IgD-negative memory B cell (primary cell): ENCODE data around the gene TSHR. TPM values are rescaled to one million over a fixed set of nuclear protein-coding genes. Genes with fewer than 3 reads are reported as not detected.

Experiments
- H3K27ac Mint-ChIP-seq, 3 donors: one replicate each; pipeline ENCODE4 v1.8.0; 2020 to 2022; ENCODE audit warnings: mild to moderate bottlenecking in 3 of 3, mixed read lengths in 3 of 3, moderate library complexity in 1 of 3
- H3K27me3 Mint-ChIP-seq: one replicate; pipeline ENCODE4 v1.8.0; 2021; ENCODE audit warnings: mixed read lengths
- H3K36me3 Mint-ChIP-seq: one replicate; pipeline ENCODE4 v1.8.0; 2020; ENCODE audit warnings: mild to moderate bottlenecking, mixed read lengths
- H3K4me1 Mint-ChIP-seq, 3 donors: one replicate each; pipeline ENCODE4 v1.8.0; 2020 to 2022; ENCODE audit warnings: mixed read lengths in 3 of 3, mild to moderate bottlenecking in 1 of 3
- H3K4me3 Mint-ChIP-seq, 4 donors: one replicate each; pipeline ENCODE4 v1.8.0; 2020 to 2022; ENCODE audit warnings: mild to moderate bottlenecking in 4 of 4, mixed read lengths in 4 of 4, moderate library complexity in 3 of 4
- H3K9me3 Mint-ChIP-seq, 3 donors: one replicate each; pipeline ENCODE4 v1.8.0; 2020 to 2021; ENCODE audit warnings: mixed read lengths in 3 of 3, mild to moderate bottlenecking in 1 of 3
- polyA plus RNA-seq: library from polyadenylated mRNA; unstranded; fragments of 300-500 nt; fragmentation: Illumina TruSeq; gene quantifications from one replicate; pipeline ENCODE4 v1.2.3, GENCODE V29; 2021

Gene TSHR
- polyA plus RNA-seq, 1 donor from 2014 or later: not detected

- Mint-ChIP-seq H3K27me3 (no peaks in the 10 kb centered on the region), H3K4me1 (peaks cover 32 to 44% (median 34%) of the 10 kb centered on the region in 3 donors), H3K9me3 (no peaks in the 10 kb centered on the region), H3K36me3 (no peaks in the 10 kb centered on the region), H3K27ac (peak overlapping the region; percentile 75 to 93 (median 89)), H3K4me3 (peak overlapping the region; percentile 88 to 98 (median 96))
Measured at GRCh38 chr14:81169711-81170103, 214.3 kb downstream of the TSHR start.

DNA sequence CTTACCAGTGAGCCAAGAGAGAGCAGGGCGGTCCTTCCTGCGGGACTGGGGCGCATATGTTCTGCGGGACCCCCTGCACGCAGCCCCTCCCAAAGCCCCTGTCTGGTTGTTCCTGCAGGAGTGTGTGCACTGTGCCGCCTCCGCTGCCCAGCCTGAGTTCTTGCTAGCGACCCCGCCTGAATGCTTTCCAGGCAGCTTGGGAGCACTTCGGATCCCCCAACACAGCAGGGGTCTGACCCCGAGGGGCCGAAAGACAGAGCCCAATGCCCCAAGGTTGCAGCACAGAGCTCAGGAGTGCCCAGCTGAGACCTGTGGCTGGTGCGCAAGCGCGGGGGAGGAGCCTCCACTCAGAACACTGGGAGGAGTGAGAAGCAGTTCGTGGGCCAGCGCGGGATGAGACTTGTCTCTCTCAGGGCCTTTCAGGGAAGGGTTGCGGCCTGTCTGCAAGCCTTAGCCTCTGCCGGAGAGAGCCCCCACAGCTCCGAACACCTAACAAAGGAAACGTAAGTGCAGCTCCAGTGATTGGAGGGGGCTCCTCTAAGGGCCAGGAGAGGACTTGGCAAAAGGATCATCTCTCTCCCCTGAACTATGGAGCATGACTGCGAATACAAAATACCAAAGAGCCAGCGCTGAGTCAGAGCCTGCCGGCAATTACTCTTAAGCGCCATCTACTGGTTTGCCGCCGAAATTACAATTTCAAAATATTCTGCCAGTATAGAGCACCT lies 214.8 kb downstream of the TSHR start:
- no peaks in the 10 kb centered on the region for H3K9me3 Mint-ChIP-seq
- no peaks in the 10 kb centered on the region for H3K36me3 Mint-ChIP-seq
- H3K4me1 Mint-ChIP-seq: peaks cover 36 to 49% (median 39%) of the 10 kb centered on the region in 3 donors
- H3K27ac Mint-ChIP-seq: peak overlapping the region; percentile 75 to 93 (median 89)
- no peaks in the 10 kb centered on the region for H3K27me3 Mint-ChIP-seq
- H3K4me3 Mint-ChIP-seq: peak overlapping the region; percentile 88 to 98 (median 96)

- Mint-ChIP-seq H3K4me1 (peaks cover 36 to 49% (median 39%) of the 10 kb centered on the region in 3 donors), H3K36me3 (no peaks in the 10 kb centered on the region), H3K27ac (peak overlapping the region; percentile 65 to 89 (median 75))
Measured at GRCh38 chr14:81170829-81171195, 215.4 kb downstream of the TSHR start.

GRCh38 chr14:81172353-81172752 lies 216.9 kb downstream of the TSHR start:
- H3K27ac Mint-ChIP-seq: no peak overlapping the region
- H3K9me3 Mint-ChIP-seq: no peaks in the 10 kb centered on the region
- H3K36me3 Mint-ChIP-seq: no peaks in the 10 kb centered on the region
- peaks cover 47 to 59% (median 48%) of the 10 kb centered on the region in 3 donors for H3K4me1 Mint-ChIP-seq
- H3K27me3 Mint-ChIP-seq: no peaks in the 10 kb centered on the region
- peak overlapping the region in 3 of 4 donors; percentile 15 to 49 (median 49) for H3K4me3 Mint-ChIP-seq

More at GRCh38 chr14:81170829-81171195, 215.4 kb downstream of the TSHR start:
- no peaks in the 10 kb centered on the region for H3K9me3 Mint-ChIP-seq
- H3K27me3 Mint-ChIP-seq: no peaks in the 10 kb centered on the region
- peak overlapping the region in 3 of 4 donors; percentile 94 to 98 (median 97) for H3K4me3 Mint-ChIP-seq

DNA sequence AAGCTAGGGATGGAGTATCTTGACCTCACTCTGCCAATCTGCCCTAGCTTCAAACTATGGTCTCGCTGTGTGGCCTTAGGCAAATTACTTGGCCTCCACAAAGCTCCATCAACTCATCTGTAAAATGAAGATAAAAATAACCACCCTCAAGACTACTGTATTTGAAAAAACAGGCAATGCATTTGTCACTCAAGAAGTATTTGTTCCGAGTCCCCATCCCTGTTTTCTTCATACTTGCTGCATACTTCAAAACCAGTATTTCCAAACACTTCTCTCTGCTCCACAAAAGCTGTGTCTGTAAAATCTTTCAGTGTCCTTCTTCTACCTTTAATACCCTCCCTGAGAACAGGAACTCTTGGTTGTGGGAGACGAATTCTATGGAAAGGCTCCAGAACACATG lies 217.5 kb downstream of the TSHR start:
- Mint-ChIP-seq H3K4me3 (peak overlapping the region in 2 of 4 donors; percentile 15 to 49), H3K4me1 (peaks cover 49 to 65% (median 51%) of the 10 kb centered on the region in 3 donors), H3K9me3 (no peaks in the 10 kb centered on the region), H3K36me3 (no peaks in the 10 kb centered on the region), H3K27me3 (no peaks in the 10 kb centered on the region), H3K27ac (peak overlapping the region in 1 of 3 donors; percentile 47)

GRCh38 chr14:81176241-81176640 lies 220.8 kb downstream of the TSHR start:
- Mint-ChIP-seq H3K9me3 (no peaks in the 10 kb centered on the region), H3K27me3 (no peaks in the 10 kb centered on the region), H3K4me1 (peaks cover 47 to 71% (median 52%) of the 10 kb centered on the region in 3 donors), H3K27ac (peak overlapping the region; percentile 11 to 84 (median 67)), H3K4me3 (peak overlapping the region; percentile 23 to 76 (median 68)), H3K36me3 (peaks cover 3% of the 10 kb centered on the region)

GRCh38 chr14:81177225-81177624 lies 221.8 kb downstream of the TSHR start:
- no peaks in the 10 kb centered on the region for H3K9me3 Mint-ChIP-seq
- H3K27ac Mint-ChIP-seq: peak overlapping the region; percentile 73 to 84 (median 76)
- peak overlapping the region; percentile 57 to 89 (median 68) for H3K4me3 Mint-ChIP-seq
- peaks cover 3% of the 10 kb centered on the region for H3K36me3 Mint-ChIP-seq
- H3K4me1 Mint-ChIP-seq: peaks cover 50 to 72% (median 52%) of the 10 kb centered on the region in 3 donors
- no peaks in the 10 kb centered on the region for H3K27me3 Mint-ChIP-seq

DNA sequence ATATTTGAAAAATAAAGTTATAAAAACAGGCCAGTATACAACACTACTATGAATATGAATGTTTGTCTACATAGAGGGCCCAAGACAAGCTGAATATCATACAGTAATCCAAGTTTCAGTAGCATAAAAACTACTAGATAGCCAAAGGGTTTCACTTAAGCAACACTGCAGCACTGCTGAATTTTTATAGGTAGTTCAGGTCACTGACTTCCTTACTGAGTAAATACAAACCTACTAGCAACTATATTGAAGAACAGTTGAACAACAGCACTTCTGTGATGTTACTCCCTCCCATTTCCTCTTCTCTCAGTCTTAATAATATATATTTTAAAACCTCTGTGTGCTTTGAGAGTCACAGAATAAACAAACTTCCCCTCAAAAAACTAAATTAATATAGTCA lies 222.6 kb downstream of the TSHR start:
- Mint-ChIP-seq H3K4me3 (peak overlapping the region in 3 of 4 donors; percentile 65 to 69 (median 67)), H3K27ac (peak overlapping the region; percentile 67 to 84 (median 74))

GRCh38 chr14:81179631-81180030 lies 224.2 kb downstream of the TSHR start:
- no peaks in the 10 kb centered on the region for H3K9me3 Mint-ChIP-seq
- H3K27me3 Mint-ChIP-seq: no peaks in the 10 kb centered on the region

More for the DNA sequence above, 222.6 kb downstream of the TSHR start:
- Mint-ChIP-seq H3K9me3 (no peaks in the 10 kb centered on the region), H3K36me3 (peaks cover 5% of the 10 kb centered on the region), H3K4me1 (peaks cover 46 to 70% (median 46%) of the 10 kb centered on the region in 3 donors), H3K27me3 (no peaks in the 10 kb centered on the region)

GRCh38 chr14:81187832-81188522 lies 232.6 kb downstream of the TSHR start:
- peaks cover 10 to 17% (median 15%) of the 10 kb centered on the region in 3 donors for H3K4me1 Mint-ChIP-seq
- no peaks in the 10 kb centered on the region for H3K9me3 Mint-ChIP-seq
- H3K36me3 Mint-ChIP-seq: peaks cover 10% of the 10 kb centered on the region
- H3K27ac Mint-ChIP-seq: peak overlapping the region in 1 of 3 donors; percentile 14
- no peak overlapping the region for H3K4me3 Mint-ChIP-seq
- H3K27me3 Mint-ChIP-seq: no peaks in the 10 kb centered on the region

More at GRCh38 chr14:81179631-81180030, 224.2 kb downstream of the TSHR start:
- Mint-ChIP-seq H3K36me3 (peaks cover 7% of the 10 kb centered on the region), H3K4me1 (peaks cover 35 to 55% (median 37%) of the 10 kb centered on the region in 3 donors), H3K27ac (peak overlapping the region in 1 of 3 donors; percentile 55), H3K4me3 (peak overlapping the region in 1 of 4 donors; percentile 61)

DNA sequence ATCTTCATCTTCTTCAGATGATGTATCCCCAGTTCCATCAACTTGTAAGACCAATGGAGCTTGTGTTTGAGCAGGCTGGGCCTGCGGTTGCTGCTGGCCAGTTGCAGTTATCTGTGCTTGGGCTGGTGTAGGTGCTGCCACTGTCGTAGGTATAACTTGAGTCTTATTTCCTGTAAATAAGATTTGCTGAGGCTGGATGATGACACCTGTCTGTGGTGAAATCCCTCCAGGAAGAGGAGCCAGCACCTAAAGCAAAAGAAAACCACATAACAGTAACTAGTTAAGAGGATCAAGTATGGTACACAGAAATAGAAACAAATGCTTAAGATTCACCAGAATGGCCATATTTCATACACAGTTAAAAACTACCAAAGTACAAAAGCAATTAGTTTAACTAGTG lies 237.2 kb downstream of the TSHR start:
- Mint-ChIP-seq H3K27me3 (no peaks in the 10 kb centered on the region), H3K27ac (peak overlapping the region in 1 of 3 donors; percentile 14), H3K4me3 (no peak overlapping the region), H3K4me1 (peaks cover 11 to 19% (median 17%) of the 10 kb centered on the region in 3 donors), H3K9me3 (no peaks in the 10 kb centered on the region), H3K36me3 (peaks cover 6% of the 10 kb centered on the region)

GRCh38 chr14:81193924-81194633 lies 238.7 kb downstream of the TSHR start:
- Mint-ChIP-seq H3K9me3 (no peaks in the 10 kb centered on the region), H3K4me3 (no peak overlapping the region), H3K4me1 (peaks cover 4 to 13% (median 12%) of the 10 kb centered on the region in 3 donors), H3K36me3 (peaks cover 2% of the 10 kb centered on the region), H3K27ac (no peak overlapping the region), H3K27me3 (no peaks in the 10 kb centered on the region)
